Measurements from ENCODE around the gene UBE2F.

DNA sequence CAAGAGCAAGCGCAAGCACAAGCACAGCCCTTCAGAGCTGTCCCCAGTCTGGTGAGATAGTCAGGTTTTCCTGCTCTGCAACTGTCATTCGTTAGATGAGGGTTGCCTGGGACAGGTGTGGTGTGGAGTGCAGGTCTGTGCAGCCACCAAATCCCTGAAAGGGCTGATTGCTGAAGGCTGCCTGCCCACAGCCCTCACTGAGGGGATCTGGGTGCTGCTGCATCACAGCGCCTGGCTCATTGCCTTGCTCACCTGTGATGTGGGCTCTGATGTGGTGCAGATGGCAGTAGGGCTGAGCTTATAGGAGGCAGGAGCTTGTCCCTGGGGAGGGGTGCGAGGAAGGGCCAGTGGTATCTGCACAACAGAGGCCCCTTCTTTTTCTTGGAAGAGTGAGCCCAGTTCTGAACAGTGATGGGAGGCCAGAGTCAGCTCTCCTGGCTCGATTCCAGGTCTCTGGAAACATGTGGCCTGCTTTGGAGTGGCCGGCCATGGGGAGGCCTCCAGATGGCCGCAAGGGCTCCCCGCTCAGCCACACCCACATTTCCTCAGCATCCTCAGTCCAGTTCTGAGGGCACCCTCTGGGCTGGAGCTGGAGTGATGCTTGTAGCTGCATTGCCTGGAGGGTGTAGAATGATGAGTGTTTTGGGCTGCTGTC, 11.4 kb downstream of the UBE2F start:
- TF ChIP-seq, protein P1, sequence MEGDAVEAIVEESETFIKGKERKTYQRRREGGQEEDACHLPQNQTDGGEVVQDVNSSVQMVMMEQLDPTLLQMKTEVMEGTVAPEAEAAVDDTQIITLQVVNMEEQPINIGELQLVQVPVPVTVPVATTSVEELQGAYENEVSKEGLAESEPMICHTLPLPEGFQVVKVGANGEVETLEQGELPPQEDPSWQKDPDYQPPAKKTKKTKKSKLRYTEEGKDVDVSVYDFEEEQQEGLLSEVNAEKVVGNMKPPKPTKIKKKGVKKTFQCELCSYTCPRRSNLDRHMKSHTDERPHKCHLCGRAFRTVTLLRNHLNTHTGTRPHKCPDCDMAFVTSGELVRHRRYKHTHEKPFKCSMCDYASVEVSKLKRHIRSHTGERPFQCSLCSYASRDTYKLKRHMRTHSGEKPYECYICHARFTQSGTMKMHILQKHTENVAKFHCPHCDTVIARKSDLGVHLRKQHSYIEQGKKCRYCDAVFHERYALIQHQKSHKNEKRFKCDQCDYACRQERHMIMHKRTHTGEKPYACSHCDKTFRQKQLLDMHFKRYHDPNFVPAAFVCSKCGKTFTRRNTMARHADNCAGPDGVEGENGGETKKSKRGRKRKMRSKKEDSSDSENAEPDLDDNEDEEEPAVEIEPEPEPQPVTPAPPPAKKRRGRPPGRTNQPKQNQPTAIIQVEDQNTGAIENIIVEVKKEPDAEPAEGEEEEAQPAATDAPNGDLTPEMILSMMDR (conservative IDR thresholded peaks at IDR 0.05): no peak
- TF ChIP-seq EZH2 (IDR thresholded peaks at IDR 0.05; ENCODE audit: low read depth): no peak
